Activated CD8-positive, alpha-beta T cell treated with anti-CD3 and anti-CD28 coated beads for 36 hours (primary cell): ENCODE data around the gene CD46. TPM values are rescaled to one million over a fixed set of nuclear protein-coding genes. Genes with fewer than 3 reads are reported as not detected.
A peak's percentile ranks its signal among the peaks of the same experiment; 100 is the strongest.

ENCODE experiments used
- ATAC-seq: fragments of 200-7000 bp; cut with Tn5 transposase; one replicate; pipeline ENCODE4 v1.10.0; 2021; ENCODE audit warnings: mild to moderate bottlenecking, moderate library complexity
- CTCF ChIA-PET: fragments of 350-600 bp; sonication (Branson Sonifier 250); formaldehyde crosslinking; loops from one replicate; lab custom pipeline; 2021; ENCODE audit warnings: antibody characterized with exemption; lab: Charles Lee
- POLR2A ChIA-PET: fragments of 350-600 bp; sonication (Branson Sonifier 250); formaldehyde crosslinking; loops from one replicate; lab custom pipeline; 2021; ENCODE audit warnings: antibody characterized with exemption; lab: Charles Lee
- DNase-seq: peaks from one replicate; pipeline ENCODE4 v3.0.0-alpha.2; 2020
- H3K27ac Mint-ChIP-seq: one replicate; pipeline ENCODE4 v1.8.0; 2021; ENCODE audit warnings: mild to moderate bottlenecking, mixed read lengths
- H3K27me3 Mint-ChIP-seq: one replicate; pipeline ENCODE4 v1.8.0; 2021; ENCODE audit warnings: mixed read lengths
- H3K36me3 Mint-ChIP-seq: one replicate; pipeline ENCODE4 v1.8.0; 2021; ENCODE audit warnings: low read depth, mixed read lengths
- H3K4me1 Mint-ChIP-seq: one replicate; pipeline ENCODE4 v1.8.0; 2021; ENCODE audit warnings: low read depth, mixed read lengths
- H3K4me3 Mint-ChIP-seq: one replicate; pipeline ENCODE4 v1.8.0; 2021; ENCODE audit warnings: mild to moderate bottlenecking, moderate library complexity, mixed read lengths
- H3K9me3 Mint-ChIP-seq: one replicate; pipeline ENCODE4 v1.8.0; 2021; ENCODE audit warnings: mixed read lengths
- CTCF ChIP-seq: fragments of 200-600 bp; IDR thresholded peaks from one replicate; pipeline ENCODE4 v1.8.0; 2022; ENCODE audit warnings: antibody characterized with exemption, mild to moderate bottlenecking
- intact Hi-C: fragments of 100-400 bp; cut with micrococcal nuclease; formaldehyde crosslinking; loops from one replicate; pipeline ENCODE4 v1.10.0; 2022
- total RNA-seq, 2 experiments: library from RNA; stranded (reverse); gene quantifications; one replicate each; pipeline ENCODE4 v1.2.3, GENCODE V29; 2021

CD46 gene
- total RNA-seq, 2 experiments from 2014 or later: 77.7 to 84.3 TPM

GRCh38 chr1:207791290-207791689 lies 39.4 kb downstream of the CD46 start:
- Mint-ChIP-seq H3K4me3 (no peak overlapping the region), H3K36me3 (peaks cover 9% of the 10 kb centered on the region), H3K27ac (no peak overlapping the region), H3K4me1 (no peaks in the 10 kb centered on the region), H3K9me3 (no peaks in the 10 kb centered on the region), H3K27me3 (no peaks in the 10 kb centered on the region)
- TF ChIP-seq CTCF: no peak
- DNase-seq (no peak), ATAC-seq (no peak)
- intact Hi-C loops: no loop called here
- CTCF ChIA-PET: interaction anchor here (1.0 to 2.0 kb wide), 2 partner anchors 14 to 171 kb away, joined by 3 to 5 read pairs; no protein-coding TSS in a partner anchor
- POLR2A ChIA-PET: no interaction called here

GRCh38 chr1:207793327-207793726 lies 41.5 kb downstream of the CD46 start:
- H3K4me3 Mint-ChIP-seq: no peak overlapping the region

GRCh38 chr1:207794861-207795260 lies 43.0 kb downstream of the CD46 start:
- Mint-ChIP-seq H3K36me3 (peaks cover 9% of the 10 kb centered on the region), H3K27ac (no peak overlapping the region), H3K9me3 (no peaks in the 10 kb centered on the region), H3K4me1 (peaks cover 31% of the 10 kb centered on the region), H3K4me3 (no peak overlapping the region), H3K27me3 (no peaks in the 10 kb centered on the region)
- intact Hi-C loops: no loop called here
- no peak for TF ChIP-seq CTCF
- CTCF ChIA-PET: interaction anchor here (1.3 to 3.2 kb wide), 3 partner anchors 35 to 91 kb away, joined by 5 to 14 read pairs (median 6); no protein-coding TSS in a partner anchor
- no peak for ATAC-seq
- DNase-seq: no peak
- POLR2A ChIA-PET: no interaction called here

More at GRCh38 chr1:207793327-207793726, 41.5 kb downstream of the CD46 start:
- no peak overlapping the region for H3K27ac Mint-ChIP-seq
- DNase-seq (no peak), ATAC-seq (no peak)
- H3K27me3 Mint-ChIP-seq: no peaks in the 10 kb centered on the region
- intact Hi-C loops: no loop called here
- TF ChIP-seq CTCF: no peak
- H3K36me3 Mint-ChIP-seq: peaks cover 9% of the 10 kb centered on the region
- H3K9me3 Mint-ChIP-seq: no peaks in the 10 kb centered on the region
- CTCF ChIA-PET: no interaction called here
- POLR2A ChIA-PET: no interaction called here
- H3K4me1 Mint-ChIP-seq: peaks cover 15% of the 10 kb centered on the region

- Mint-ChIP-seq H3K4me1 (peaks cover 36% of the 10 kb centered on the region), H3K4me3 (no peak overlapping the region), H3K27me3 (no peaks in the 10 kb centered on the region), H3K27ac (peak overlapping the region; percentile 11), H3K36me3 (peaks cover 10% of the 10 kb centered on the region), H3K9me3 (no peaks in the 10 kb centered on the region)
- TF ChIP-seq CTCF: peak; percentile 76
- ATAC-seq (peak; percentile 91), DNase-seq (peak; percentile 92)
- intact Hi-C loops: no loop called here
- ChIA-PET POLR2A (interaction anchor here (0.9 to 2.8 kb wide), 2 partner anchors 15 to 166 kb away, joined by 3 to 6 read pairs; no protein-coding TSS in a partner anchor), CTCF (interaction anchor here (0.6 to 5.4 kb wide), 52 partner anchors 9 to 1201 kb away, joined by 3 to 45 read pairs (median 4); partner anchors contain the start of gene CD46)
Measured at GRCh38 chr1:207797229-207797973, 45.5 kb downstream of the CD46 start.

- ATAC-seq (peak; percentile 53), DNase-seq (peak; percentile 50)
- ChIA-PET POLR2A (interaction anchor here (0.7 to 2.8 kb wide), 5 partner anchors 13 to 94 kb away, joined by 3 to 6 read pairs (median 3); no protein-coding TSS in a partner anchor), CTCF (interaction anchor here (0.7 to 5.4 kb wide), 7 partner anchors 8 to 164 kb away, joined by 3 to 45 read pairs (median 13); no protein-coding TSS in a partner anchor)
- no peak overlapping the region for H3K4me3 Mint-ChIP-seq
- no peak for TF ChIP-seq CTCF
- H3K27ac Mint-ChIP-seq: peak overlapping the region; percentile 10
- no peaks in the 10 kb centered on the region for H3K27me3 Mint-ChIP-seq
- intact Hi-C loops: no loop called here
- no peaks in the 10 kb centered on the region for H3K9me3 Mint-ChIP-seq
- peaks cover 36% of the 10 kb centered on the region for H3K4me1 Mint-ChIP-seq
- peaks cover 7% of the 10 kb centered on the region for H3K36me3 Mint-ChIP-seq
Measured at GRCh38 chr1:207798847-207799246, 47.0 kb downstream of the CD46 start.
